HT-29 (cell line): Measurements from ENCODE around the gene APOL6. TPM values are rescaled to one million over a fixed set of nuclear protein-coding genes. Genes with fewer than 3 reads are reported as not detected.
A peak's percentile ranks its signal among the peaks of the same experiment; 100 is the strongest.

ENCODE experiments used
- DNase-seq: peaks from one replicate; pipeline ENCODE4 v3.0.0-alpha.2; 2015; ENCODE audit warnings: low spot score
- total RNA-seq: library from RNA; depleted of rRNA; stranded (reverse); fragments of >200 nt; shearing (Covaris generic); gene quantifications from 2 replicates; pipeline ENCODE4 v1.2.3, GENCODE V29; 2014; rRNA removed

APOL6 gene
- 6.3 and 6.8 TPM in 2 replicates for total RNA-seq

- DNase-seq, result peak; percentile 74
Measured at GRCh38 chr22:35648066-35649025, at the start of gene APOL6. Gene APOL6, plus strand, starts transcription at chr22:35648446. Its CDS starts 7,980 bp downstream, at chr22:35656426.

DNA sequence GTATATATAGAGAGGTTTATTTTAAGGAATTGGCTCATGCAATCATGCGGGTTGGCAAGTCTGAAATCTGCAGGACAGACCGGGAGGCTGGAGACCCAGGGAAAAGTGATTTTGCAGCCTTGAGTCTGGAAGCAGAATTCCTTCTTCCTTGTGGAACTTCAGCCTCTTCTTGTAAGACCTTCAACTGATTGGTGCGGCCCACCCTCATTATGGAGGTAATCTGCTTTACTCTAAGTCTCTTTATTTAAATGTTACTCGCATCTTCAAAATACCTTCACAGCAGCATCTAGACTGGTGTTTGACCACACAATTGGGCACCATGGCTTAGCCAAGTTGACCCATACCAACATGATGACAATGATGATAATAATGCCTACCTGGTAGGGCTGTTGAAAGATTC is 48.9 kb upstream of the APOL6 start:
- DNase-seq, result no peak

DNA sequence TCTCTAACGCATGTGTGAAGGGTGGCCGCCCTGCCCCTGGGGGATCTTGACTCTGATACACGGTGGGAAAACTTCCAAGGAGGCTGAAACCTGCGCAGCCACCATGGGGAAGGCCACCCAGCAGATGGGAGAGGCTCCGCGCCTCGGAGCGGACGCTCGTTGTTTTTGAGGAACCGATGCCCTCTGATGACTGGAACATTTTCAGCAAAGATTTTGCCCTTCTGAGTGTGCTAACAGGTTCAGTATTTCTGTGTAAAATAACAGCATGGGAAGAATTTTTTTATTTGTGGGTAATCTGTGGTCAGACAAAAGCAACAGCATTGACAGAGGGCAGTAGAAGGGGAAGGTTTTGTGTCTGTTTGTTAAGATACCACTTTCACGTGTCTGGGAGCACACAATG is 47.8 kb upstream of the APOL6 start:
- no peak for DNase-seq

GRCh38 chr22:35601013-35601580 is 47.1 kb upstream of the APOL6 start:
- DNase-seq, result no peak

DNA sequence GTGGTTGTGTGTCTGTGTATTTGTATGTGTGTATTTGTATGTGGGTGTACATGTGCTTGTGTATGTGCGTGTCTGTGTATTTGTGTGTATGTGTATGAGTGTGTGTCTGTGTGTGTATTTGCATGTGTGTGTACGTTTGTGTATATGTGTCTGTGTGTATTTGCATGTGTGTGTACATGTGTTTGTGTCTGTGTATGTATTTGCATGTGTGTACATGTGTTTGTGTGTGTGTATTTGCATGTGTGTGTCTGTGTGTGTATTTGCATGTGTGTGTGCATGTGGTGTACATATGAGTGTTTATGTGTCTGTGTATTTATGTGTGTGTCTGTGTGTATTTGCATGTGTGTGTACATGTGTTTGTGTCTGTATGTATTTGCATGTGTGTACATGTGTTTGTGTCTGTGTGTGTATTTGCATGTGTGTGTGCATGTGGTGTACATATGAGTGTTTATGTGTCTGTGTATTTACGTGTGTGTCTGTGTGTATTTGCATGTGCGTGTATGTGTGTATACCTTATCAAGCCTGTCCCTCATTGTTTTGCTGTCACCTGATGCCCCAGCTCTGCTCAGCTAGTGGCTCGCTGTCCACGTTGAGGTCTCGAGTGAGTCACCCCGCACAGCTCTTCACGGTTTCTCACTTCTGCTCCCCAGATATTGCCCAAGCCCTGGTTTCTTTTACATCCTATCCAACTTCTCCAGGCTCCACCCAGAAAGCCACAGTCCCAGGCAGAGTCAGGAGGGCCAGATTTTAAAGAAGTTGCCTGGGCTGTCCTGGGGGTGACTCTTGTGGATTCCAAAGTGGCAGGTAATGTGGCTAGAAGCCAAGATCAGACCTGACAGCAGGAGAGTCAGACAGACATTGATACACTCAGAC is 46.3 kb upstream of the APOL6 start:
- peak; percentile 41 for DNase-seq

- peak; percentile 18 for DNase-seq
Measured at GRCh38 chr22:35604621-35605368, 43.5 kb upstream of the APOL6 start.

GRCh38 chr22:35605369-35605680 is 42.9 kb upstream of the APOL6 start:
- DNase-seq, result no peak

GRCh38 chr22:35605851-35606481 is 42.3 kb upstream of the APOL6 start:
- DNase-seq, result no peak

DNA sequence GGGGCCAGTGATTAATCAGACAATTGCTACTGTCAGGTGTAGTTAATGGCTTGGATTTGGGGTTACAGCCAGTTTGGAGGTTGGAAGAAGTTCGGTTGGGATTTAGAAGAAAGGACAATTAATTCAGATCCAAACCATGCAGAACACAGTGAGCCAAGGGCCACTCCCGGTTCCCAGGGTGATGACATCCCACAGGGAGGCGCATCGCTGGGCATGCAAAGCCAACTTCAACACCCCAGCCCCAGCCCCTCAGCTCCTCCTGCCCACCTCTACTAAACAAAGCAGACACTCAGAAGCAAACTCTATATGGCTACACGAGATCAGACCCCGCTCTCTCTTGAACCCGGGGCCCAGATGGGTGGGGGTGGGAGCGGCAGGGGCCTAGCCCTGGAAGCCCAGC is 41.3 kb upstream of the APOL6 start:
- DNase-seq, result no peak

DNA sequence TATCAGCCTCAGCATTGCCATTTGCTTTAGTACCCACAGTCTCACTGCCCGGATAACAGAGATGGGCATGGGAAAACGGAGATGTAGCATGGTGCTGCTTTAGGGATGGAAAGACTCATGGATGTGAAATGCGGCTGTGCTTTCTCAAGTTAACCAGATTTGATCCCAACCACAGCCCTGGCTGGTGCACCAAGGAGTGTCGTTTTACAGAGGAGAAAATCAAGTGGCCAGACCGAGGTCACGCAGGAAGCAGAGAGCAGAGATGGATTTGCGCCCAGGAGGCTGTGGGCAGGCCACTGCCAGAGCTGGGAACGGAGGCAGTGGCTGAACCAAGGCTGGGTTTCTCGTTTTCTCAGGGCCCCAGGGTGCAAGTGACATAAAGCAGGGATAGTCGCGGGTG is 40.2 kb upstream of the APOL6 start:
- no peak for DNase-seq

DNA sequence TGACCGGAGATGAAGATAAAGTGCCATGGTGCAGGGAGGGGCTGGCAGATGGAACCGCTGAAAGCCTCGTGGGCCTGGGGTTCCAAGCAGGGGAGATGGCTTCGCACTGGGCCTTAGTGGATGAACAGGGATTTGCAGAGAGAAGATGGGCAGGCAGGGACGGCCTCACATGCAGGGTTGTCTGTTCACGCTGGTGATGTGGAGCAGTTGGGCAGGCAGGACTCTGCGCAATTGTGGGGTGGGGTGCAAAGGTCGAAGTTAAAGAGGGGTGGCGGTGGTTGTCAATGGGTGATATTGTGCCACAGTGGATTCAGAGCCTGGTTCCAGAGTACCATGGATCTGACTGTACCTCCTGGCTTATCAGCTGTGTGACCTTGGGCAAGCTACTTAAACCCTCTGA is 39.0 kb upstream of the APOL6 start:
- no peak for DNase-seq

GRCh38 chr22:35609761-35610160 is 38.5 kb upstream of the APOL6 start:
- no peak for DNase-seq

DNA sequence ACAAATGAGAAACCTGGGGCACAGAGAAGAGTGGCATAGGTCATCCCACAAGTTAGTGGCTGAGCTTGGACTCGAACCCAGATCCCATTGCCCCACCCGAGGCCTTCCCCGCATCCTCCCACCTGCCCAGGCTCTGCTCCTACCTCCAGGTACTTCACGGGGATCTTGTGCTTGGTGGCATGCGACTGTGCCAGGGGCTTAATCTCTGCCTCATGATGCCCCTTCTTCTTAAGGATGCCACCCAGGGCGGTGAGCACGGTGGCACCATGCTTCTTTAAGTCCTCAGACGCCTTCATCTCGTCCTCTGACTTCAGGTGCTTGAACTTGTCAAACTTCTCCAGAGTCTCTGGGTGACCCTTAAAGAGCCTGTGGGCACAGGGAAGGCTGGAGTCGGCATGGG is 37.5 kb upstream of the APOL6 start:
- no peak for DNase-seq

- DNase-seq, result no peak
Measured at GRCh38 chr22:35611200-35611890, 36.9 kb upstream of the APOL6 start.

DNA sequence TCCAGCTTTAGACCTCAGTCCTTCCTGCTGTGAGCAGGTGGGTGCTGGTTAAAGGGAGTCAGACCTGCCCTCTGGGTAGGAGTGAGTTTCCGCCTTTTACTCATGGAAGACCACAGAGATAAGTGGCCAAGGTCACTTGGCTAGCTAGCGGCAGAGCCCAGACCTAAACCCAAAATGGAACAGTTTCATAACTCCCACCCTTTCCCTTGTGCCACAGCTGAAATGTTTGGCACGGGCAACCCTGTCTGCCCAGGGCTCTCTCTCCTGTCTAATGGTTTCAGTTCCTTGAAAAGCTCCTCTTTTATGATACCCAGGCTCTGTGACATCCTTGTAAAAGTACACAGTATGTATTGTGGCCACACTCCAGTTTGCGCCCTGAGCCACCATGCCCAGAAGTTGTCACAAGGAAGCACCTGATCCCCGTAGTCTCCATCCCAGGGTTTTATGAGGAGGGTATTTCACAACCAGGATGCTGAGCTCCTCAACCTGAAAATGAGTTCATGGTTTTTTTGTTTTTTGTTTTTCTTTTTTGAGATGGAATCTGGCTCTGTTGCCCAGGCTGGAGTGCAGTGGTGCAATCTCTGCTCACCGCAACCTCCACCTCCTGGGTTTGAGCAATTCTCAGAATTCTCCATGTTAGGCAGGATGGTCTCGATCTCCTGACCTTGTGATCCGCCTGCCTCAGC is 36.2 kb upstream of the APOL6 start:
- DNase-seq, result no peak

DNA sequence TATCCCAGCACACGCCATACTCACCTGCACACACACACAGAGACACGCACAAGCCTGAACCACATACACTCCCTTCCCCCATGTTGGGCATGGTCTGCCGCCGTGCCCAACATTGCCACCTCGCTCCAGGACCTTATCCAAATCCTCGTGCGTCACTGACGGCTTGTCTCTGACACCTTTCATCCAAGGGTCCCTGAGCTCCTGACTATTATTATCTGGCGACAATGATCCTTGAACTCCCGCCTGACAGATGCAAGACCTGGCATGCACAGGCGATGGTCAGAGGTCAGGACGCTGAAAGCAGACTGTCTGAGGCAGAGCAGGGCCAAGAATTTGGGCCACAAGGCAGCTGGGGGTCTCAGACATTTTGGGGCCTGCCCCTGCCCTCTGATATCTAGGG is 35.3 kb upstream of the APOL6 start:
- DNase-seq, result no peak

GRCh38 chr22:35614404-35614803 is 33.8 kb upstream of the APOL6 start:
- DNase-seq, result no peak

DNA sequence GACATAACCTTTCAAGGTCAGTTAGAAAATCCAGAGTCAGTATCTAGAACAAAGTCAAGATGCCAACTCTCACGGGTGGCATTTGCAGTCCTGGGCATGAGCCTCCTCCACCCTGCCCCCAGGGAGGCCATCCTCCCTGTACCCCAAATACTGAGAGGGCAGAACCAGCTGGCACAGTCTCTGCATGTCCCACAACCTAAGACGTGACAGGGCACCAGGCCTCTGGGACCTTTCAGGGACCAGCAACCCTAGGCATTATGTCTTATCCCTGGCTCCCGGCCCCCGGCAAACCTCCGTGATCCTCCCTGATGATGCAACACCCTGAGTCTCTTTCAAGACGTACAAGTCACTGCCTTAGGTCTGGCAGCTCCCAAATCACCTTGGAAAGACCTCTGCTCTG is 33.1 kb upstream of the APOL6 start:
- DNase-seq, result no peak

- DNase-seq, result no peak
Measured at GRCh38 chr22:35616043-35616442, 32.2 kb upstream of the APOL6 start.
